Putamen (tissue), 1 donor: ENCODE measurements around the gene ROBO2.

Experiments
- DNase-seq: peaks from one replicate; pipeline ENCODE4 v3.0.0-alpha.2; 2016; ENCODE audit warnings: low spot score

ROBO2 gene

GRCh38 chr3:77412021-77412438, 372.1 kb downstream of the ROBO2 start:
- DNase-seq, result no peak

- no peak for DNase-seq
Measured at GRCh38 chr3:77412584-77412983, 372.7 kb downstream of the ROBO2 start.

GRCh38 chr3:77414881-77415280, 375.0 kb downstream of the ROBO2 start:
- no peak for DNase-seq

GRCh38 chr3:77420336-77420735, 380.4 kb downstream of the ROBO2 start:
- no peak for DNase-seq

- peak; percentile 36 for DNase-seq
Measured at GRCh38 chr3:77421916-77422315, 382.0 kb downstream of the ROBO2 start.

GRCh38 chr3:77426531-77426930, 386.6 kb downstream of the ROBO2 start:
- no peak for DNase-seq

- peak; percentile 3 for DNase-seq
Measured at GRCh38 chr3:77427528-77427927, 387.6 kb downstream of the ROBO2 start.

GRCh38 chr3:77436908-77437307, 397.0 kb downstream of the ROBO2 start:
- no peak for DNase-seq

- no peak for DNase-seq
Measured at GRCh38 chr3:77446084-77446483, 406.2 kb downstream of the ROBO2 start.

- DNase-seq, result no peak
Measured at GRCh38 chr3:77446761-77447160, 406.9 kb downstream of the ROBO2 start.

- peak; percentile 21 for DNase-seq
Measured at GRCh38 chr3:77449459-77450350, 409.8 kb downstream of the ROBO2 start.

- DNase-seq, result no peak
Measured at GRCh38 chr3:77456431-77456830, 416.5 kb downstream of the ROBO2 start.

GRCh38 chr3:77456906-77457305, 417.0 kb downstream of the ROBO2 start:
- DNase-seq, result no peak

GRCh38 chr3:77459926-77460325, 420.0 kb downstream of the ROBO2 start:
- DNase-seq, result no peak

- DNase-seq, result no peak
Measured at GRCh38 chr3:77460326-77460725, 420.4 kb downstream of the ROBO2 start.

GRCh38 chr3:77462951-77463350, 423.1 kb downstream of the ROBO2 start:
- DNase-seq, result no peak

GRCh38 chr3:77464111-77464688, 424.3 kb downstream of the ROBO2 start:
- DNase-seq, result no peak

- no peak for DNase-seq
Measured at GRCh38 chr3:77466562-77467115, 426.7 kb downstream of the ROBO2 start.

- peak; percentile 29 for DNase-seq
Measured at GRCh38 chr3:77467702-77468625, 428.1 kb downstream of the ROBO2 start.

- DNase-seq, result no peak
Measured at GRCh38 chr3:77468626-77469020, 428.7 kb downstream of the ROBO2 start.

- DNase-seq, result peak; percentile 80
Measured at GRCh38 chr3:77475507-77475906, 435.6 kb downstream of the ROBO2 start.

- no peak for DNase-seq
Measured at GRCh38 chr3:77479021-77479420, 439.1 kb downstream of the ROBO2 start.
